DMS 273 (cell line): ENCODE measurements around the gene SLC1A3.

Experiments
- DNase-seq: peaks from one replicate; lab custom pipeline; 2025; ENCODE audit not compliant: unreplicated experiment; lab: John Stamatoyannopoulos, UW

Gene SLC1A3

DNA sequence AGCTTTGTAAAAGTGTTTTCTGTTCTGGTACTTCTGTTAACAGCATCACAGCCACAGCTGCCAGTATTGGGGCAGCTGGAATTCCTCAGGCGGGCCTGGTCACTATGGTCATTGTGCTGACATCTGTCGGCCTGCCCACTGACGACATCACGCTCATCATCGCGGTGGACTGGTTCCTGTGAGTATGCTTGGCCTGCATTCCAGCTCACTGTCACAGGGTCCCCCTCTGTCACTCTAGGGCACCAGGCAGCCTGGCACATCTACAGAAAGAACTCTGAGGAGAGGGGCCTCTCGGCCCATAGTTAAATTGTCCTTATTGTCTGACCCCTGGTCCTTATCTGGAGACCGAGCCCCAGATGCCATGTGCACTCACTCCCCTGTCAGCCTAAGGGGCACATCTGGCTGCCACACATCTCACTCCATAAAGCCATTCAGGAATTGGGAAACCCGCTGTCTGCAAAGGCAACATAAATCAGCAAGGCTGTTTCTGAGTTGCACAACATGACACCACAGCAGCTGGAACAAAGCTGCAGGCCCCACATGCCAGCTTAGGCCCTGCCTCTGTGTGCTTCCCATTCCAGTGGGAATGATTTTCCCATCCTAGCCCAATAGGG is 77.5 kb downstream of the SLC1A3 start:
- DNase-seq: no peak

DNA sequence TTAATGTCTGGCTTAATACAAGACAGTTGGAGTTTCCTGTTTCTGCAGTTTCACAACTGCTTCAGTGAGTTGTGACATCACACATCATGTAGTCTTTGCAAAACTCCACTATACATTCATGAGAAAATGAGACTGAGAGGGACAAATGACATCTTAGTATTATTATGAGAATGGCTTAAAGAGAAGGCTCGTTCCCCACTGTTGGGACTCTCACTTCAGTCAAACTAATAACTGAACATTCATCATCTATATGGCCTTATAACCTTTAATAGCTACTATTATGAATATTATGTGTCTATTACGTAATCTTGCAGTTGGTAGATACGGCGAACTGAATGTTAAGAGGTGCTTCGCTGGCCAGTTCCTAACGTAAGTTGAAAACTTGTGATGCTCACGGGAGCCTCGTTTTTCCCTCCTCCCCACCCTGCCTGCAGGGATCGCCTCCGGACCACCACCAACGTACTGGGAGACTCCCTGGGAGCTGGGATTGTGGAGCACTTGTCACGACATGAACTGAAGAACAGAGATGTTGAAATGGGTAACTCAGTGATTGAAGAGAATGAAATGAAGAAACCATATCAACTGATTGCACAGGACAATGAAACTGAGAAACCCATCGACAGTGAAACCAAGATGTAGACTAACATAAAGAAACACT is 79.4 kb downstream of the SLC1A3 start:
- no peak for DNase-seq

DNA sequence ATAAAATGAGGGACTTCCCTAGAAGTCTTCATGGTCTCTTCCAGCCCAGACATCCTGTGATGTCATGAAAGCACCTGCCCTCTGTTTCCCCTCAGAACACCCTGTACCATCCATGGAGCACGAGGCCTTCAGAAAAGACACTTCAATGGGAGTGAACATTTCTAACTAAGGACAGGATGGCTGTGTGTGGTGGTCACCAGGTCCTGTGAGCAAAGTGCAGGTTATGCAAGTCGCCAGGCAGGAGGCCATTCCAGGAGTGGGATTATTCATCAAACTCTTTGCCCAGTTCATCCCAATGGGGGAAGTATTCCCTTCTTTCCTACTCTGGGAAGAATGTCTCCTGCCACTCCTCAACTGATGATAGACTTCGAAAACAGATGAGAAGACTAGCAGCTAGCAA is 80.5 kb downstream of the SLC1A3 start:
- DNase-seq: no peak

DNA sequence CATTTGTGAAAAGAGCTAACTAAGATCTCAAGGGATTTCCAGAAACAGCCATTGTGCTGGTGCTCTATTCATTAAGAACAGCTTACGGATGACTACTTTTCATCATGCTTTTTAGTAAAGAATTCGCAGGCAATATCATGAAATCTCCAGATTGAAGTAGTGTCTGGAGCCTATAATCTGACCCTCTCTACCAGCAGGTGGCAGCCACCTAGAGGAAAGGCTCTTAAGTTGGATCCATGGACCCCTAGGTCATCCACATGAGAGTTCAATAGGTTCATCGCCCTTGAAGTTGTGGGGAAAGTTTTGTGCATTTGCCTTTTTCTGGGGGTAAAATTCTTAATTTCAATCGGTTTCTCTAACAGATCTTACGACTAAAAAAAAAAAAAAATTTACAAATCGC is 82.3 kb downstream of the SLC1A3 start:
- DNase-seq: peak; percentile 73

DNA sequence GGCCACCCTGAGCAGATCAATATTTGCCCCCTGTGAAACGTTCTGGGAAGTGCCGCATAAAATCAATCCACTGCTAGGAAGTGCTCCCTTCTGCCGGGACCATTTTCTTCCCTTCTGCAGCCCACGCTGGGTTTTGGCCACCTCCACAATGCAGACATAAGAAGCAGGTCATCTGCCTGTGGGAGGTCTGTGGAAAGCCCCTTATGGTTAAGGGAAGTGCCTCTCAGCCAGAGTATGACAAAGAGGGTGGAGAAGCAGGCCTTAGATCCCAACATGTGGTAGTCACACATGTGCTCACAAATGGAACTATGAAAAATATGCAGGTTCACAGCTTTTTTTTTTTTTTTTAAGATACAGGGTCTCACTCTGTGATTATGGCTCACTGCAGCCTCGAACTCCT is 82.8 kb downstream of the SLC1A3 start:
- DNase-seq: peak; percentile 22

DNA sequence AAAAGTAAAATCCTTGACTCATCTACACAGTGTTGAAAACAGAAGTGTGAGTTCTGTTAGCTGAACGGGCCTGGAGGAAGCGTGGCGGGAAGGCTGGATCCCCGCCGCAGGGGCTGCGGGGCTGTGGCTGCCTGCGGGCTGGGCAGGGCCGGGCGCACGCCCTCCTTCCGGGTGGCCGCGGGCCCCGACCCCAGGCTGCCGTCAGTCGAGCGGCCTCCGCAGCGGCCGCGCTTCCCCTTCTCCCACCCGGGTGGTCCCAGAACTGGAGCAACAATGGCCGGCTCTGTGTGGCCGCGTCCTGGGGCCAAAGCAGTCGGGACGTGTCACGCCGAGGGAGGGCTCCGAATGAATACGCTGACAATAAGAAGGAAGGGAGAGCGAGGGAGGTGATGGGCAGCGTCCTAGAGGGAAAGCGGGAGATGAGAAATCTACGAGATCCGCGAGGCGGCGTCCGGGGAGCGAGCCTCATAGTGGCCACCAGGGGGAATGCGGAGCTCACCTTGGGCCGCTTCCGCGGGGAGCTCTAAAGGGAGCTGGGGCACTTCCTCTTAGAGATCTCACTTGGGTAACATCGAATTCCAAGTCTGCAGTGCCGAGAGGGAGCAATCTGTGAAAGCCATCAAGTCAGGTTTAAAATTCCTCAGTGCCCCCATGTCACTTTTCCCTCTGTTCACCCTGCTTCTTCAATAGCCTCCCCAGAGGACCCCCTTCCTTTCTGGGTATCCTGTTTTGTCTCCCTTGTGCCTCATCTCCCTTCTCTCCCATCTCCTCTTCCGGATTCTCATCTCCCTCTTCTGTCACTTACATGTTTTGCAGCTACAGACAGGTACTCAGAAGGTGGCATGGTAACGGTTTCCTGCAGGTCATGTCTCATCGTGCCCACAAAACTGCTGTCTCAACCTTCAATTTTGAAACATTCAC is 83.9 kb downstream of the SLC1A3 start:
- DNase-seq: peak; percentile 96

DNA sequence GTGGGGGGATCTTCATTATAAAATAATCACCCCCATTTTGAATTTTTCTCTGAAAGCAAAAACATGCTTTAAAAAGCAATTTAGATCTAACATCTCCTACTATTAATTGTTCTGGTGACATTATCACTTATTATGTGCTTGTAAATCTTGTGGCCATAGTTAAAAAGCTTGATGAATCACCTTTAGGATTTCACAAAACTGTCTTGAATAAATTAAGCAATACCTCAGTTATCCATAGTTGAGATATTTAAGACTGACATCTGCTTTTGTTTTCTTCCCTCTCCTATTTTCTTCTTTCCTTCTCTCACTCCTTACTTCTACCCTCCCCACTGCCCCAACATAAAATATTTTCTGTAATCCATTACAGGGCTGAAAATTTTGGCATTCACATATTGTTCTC is 84.8 kb downstream of the SLC1A3 start:
- DNase-seq: no peak

DNA sequence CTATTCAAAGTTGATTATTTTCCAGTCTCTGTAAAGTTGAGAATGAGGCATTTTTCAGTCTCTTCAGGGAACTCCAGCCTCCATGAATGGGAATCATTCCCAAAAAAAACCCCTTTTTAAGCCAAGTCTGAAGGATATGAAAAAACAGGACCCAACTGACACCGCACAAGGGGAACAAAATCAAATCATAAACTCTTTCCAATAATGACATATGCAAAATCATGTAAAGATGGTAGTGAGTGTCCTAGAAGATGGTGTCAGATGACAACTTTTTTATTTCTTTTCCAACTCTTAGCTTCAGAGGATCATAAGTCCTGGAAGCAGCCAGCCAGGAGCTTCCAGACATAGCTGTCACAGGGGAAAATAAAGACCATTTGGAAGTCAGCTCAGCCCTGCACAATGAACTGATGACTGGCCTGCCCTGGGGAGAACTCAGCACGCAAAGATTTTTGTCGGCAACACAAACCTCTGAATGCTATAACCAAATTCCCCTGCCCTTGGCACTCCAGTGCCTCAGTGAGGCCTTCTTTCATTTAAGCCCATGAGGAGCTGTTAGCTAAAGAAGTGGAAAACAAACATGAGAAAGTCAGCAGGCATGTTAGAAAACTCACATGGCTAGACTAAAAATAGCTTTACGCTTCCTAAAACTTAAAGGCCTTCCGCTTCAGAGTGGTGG is 85.4 kb downstream of the SLC1A3 start:
- DNase-seq: no peak

DNA sequence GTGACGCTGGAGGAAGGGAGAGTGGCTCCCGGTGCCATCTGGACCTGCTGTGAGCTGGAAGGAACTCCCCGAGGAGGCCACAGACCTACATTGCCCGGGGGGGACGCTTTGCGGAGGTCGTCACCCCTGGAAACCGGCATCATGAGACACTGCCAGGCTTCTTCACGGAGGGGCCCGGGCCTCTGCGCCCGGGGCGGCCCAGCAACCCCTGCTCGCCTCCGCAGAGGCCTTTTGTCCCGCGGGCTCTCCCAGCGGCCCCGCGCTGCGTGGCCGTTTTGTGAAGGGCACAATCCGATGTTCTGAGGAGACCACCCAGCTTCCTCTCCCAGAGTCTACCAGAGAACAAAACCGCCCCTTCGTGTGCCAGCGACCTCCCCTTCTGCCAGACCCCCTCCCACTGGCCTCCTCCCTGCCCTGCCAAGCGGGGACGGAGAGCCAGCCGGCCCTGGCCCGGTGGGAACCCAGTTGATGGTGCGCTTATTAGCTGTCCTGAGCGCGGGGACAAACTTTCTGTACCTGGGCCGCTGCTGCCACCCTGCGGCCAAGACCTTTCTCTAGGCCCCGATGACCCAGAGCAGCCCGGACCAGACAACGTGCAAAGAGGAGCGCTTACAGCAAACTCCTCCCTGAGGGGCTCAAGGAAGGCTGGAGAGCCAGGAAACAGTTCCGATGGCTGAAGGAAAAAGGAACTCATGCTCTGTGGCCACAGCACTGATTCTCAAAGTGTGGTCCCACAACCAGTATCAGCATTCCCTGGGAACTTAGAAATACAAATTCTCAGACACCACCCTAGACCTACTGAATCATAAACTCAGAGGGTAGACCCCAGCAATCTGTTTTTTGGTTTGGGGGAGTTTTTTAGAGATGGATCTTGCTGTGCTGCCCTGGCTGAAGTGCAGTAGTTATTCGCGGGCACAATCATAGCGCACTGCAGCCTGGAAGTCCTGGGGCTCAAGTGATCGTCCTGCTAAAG is 86.7 kb downstream of the SLC1A3 start:
- peak; percentile 92 for DNase-seq

DNA sequence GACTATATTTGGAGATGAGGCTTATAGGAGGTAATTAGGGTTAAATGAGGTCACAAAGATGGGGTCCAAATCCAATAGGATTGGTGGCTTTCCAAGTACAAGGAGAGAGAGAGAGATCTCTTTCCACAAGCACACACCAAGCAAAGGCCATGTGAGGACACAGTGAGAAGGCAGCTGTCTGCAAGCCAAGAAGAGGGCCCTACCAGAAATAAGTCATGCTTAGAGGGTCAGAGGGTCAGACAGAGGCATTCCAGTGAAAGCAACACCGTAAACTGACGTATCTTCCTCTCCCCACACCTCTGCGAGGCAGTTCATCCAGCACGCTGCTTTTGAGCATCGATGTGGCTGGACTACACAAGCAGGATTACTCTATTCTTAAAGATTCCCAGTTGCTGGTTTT is 87.9 kb downstream of the SLC1A3 start:
- peak; percentile 10 for DNase-seq

DNA sequence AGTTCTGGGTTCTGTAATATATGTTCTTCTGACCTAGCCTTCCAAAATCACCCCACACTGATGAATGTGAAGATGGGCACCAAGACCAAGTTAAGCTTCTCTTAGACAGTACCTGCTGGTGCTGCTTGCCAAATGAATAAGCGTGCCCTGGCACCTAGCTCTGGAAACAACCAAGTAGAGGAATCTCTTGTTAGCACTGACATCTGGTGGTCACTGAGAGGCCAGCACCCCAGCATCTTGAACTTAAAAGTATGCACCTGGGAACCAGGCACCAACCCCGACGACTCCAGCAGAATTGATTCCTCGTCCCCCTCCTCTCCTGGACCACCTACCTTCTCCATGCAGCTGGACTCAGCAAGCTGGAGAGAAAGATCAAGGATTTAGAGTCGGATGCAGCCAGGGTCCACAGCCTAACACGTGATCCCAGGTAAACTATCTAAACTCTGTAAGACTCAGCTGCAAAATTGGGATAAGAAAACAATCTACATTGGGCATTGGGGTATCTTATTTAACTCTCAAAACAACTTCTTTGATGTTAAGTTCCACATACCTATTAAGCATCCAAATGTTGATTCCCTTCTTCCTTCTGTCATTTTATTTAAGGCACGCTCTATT is 89.8 kb downstream of the SLC1A3 start:
- DNase-seq: peak; percentile 82

DNA sequence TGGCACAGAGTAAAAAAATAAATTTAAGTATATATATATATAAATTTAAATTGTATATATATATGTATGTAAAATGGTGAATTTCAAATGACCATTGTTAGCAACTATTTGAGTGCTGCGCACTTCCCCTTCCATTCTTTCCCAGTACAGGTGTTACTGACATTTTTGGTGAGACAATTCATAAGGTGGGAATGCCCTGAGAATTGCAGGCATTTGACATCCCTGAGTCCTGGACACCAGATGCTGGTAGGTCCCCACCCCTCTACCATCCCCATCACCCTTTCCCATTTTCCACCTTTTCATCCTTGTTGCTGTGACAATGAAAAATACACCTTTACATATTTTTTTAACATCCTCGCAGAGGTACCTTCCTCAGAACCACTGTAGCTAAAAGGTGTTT is 91.6 kb downstream of the SLC1A3 start:
- DNase-seq: no peak

DNA sequence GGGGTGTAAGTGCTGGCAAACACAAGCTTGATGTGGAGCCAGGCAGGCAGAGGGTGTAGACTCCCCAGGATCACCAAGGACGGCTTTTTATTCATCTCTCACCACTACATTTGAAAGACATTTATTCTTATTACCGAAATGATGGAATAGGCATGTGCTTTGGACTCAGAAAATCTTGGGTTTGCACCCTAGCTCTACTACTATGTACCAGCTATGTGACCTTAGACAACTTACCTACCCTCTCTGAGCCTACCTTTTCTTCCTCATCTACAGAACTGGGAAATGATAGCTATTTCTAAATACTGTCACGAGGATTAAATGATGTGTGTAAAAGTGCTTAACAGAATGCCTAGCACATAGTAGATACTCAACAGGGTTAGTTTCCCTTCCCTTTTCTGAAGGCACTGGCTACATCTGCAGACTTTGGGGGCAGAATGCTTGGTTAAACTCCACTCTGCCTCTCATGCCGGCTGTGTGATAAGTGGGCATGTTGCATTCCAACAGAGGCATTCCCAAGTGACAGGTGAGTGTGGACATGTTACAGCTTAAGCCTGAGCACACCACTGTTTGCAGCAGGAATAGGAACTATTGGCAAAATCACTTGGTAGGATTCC is 94.8 kb downstream of the SLC1A3 start:
- no peak for DNase-seq

DNA sequence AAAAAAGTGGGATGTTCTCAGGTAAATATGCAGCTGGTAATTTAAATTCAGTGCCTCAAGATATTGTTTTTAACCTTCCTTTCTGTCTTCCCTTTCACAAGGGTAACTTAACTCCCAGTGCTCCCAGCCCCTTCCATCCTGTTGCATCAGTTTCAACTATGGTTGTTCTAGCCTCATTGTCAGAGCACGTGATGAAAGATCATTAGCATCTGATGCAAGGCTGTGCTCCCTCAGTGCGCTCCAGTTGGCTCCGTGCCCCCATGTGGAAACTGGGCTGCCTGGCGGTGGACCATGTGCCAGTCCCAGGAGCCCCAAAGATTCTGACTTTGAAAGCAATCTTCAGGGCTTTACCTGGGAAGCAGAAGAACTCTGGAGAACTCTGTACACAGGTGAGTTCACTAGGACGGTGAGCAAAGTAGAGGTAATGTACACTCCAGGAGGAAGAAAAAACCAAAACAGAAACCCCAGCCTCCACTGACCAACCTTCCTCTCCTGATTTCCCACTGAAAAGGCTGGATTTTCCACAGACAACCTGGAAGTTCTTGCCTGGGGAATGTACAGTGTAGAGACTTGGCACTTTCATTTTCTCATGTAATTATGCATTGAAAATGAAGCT is 96.9 kb downstream of the SLC1A3 start:
- peak; percentile 29 for DNase-seq

DNA sequence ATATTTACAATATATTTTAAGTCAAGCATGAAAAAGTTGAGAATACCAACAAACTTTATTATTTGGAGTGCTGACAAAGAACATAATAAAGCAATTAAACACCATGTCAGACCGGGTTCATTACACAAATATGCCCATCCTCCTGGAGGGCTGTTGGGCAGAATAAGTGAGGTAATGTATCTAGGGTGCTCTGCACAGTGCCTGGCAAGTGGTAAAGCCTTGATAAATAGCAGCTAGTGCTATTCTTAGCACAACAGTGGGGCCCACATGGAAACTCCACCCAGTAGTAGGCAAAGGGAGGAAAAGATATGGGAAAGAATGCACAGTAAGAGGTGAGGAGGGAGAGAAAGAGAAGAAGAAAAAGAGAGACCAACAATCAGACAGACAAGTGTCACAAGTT is 97.7 kb downstream of the SLC1A3 start:
- no peak for DNase-seq

DNA sequence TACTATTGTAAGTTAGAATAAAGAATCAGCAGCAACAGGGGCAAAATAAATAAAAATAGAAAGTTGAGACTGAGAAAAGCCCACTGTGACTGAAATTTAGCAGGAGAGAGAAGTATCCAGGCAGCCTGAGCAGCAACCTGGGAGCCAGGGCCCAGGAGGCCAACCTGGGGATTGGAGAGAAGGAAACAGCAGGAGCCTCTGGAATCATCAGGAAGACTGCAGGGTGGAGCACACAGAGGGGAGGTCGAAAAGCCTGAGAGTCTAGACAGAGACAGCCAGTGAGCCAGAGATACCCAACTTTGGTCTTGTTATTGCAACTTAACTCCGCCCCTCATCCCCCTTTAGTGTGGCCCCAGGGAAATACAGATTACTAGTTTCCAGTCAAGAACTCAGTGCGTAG is 98.6 kb downstream of the SLC1A3 start:
- DNase-seq: no peak

DNA sequence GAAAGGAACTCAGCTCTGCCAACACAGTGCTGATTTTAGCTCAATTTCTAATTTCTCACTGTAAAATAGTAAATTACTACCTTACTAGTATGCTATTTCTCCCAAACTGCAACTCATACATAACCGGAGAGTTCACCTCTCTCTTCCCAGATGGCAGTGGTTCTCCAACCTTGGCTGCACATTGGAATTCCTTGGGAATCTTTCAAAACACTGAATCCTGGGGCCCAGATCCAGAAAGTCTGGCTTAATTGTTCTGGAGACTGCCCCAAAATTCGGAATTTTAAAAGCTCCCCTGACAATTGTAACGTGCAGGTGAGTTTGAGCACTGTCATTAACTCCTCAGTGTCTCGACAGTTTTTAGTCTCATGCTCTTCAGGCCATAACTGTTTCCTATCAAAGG is 100.3 kb downstream of the SLC1A3 start:
- no peak for DNase-seq

DNA sequence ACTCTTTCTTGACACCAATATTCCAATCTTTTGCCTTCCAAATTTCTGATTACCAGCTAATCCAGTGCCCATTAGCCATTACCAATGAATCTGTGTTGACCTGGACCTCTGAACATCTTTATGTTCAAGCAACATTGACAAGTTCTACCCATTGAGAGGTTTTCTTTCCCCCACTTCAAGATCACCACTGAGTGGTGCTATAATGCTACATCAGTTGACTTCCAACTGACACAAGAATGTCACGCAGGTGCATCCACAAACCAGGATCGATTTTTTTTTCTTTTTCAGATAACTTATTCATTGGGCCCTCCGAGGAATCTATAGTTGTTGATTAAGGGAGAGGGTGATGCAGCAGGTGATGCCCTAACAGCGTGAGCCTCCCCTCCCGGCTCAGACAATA is 102.6 kb downstream of the SLC1A3 start:
- no peak for DNase-seq

DNA sequence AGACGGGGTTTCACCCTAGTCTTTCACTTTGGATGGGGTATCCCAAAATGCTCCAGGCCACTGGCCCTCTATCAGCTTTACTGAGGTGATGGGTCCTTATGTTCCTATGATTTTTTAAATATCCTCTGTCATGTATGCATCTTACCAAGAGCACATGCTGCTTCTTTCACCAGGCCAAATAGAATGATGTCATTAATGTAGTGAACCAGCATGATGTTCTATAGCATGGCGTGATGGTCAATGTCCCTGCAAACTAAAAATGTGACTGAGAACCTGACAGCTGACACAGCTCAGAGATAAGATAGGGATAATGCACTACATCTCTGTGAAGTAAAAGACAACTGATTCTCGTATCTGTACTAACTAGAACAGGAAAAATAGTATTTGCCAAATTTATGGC is 103.6 kb downstream of the SLC1A3 start:
- no peak for DNase-seq
